ENCODE results near the gene LHFPL3.

The LHFPL3 gene

DNA sequence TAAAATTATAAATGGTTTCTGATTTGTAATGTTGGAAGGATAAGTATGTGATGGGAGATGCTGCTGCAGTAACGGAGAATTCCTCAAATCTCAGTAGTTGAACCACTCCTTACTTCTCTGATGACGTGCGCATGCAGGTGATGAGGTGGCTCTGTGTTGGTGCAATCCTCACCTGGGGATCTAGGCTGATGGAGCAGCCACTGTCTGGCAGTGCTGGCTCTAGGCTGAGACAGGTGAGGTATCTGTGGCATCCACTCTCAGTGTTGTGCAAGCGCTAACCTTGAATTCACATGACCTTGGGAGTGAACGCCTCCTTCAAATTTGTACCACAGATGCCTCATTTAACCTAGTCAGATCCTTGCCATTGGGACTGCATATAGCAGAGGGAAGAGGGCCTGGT is 35.0 kb downstream of the LHFPL3 start:
- H3K4me3 ChIP-seq (ENCODE audit: low read depth, low read length) = no peak overlapping the region
- TF ChIP-seq, protein P1, sequence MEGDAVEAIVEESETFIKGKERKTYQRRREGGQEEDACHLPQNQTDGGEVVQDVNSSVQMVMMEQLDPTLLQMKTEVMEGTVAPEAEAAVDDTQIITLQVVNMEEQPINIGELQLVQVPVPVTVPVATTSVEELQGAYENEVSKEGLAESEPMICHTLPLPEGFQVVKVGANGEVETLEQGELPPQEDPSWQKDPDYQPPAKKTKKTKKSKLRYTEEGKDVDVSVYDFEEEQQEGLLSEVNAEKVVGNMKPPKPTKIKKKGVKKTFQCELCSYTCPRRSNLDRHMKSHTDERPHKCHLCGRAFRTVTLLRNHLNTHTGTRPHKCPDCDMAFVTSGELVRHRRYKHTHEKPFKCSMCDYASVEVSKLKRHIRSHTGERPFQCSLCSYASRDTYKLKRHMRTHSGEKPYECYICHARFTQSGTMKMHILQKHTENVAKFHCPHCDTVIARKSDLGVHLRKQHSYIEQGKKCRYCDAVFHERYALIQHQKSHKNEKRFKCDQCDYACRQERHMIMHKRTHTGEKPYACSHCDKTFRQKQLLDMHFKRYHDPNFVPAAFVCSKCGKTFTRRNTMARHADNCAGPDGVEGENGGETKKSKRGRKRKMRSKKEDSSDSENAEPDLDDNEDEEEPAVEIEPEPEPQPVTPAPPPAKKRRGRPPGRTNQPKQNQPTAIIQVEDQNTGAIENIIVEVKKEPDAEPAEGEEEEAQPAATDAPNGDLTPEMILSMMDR (conservative IDR thresholded peaks at IDR 0.05; ENCODE audit: low read depth, low read length) = no peak
- no peak for DNase-seq (ENCODE audit: low read depth)

GRCh38 chr7:104366390-104366789 is 38.0 kb downstream of the LHFPL3 start:
- H3K4me3 ChIP-seq (ENCODE audit: low read depth, low read length) = no peak overlapping the region
- TF ChIP-seq, protein P1 (conservative IDR thresholded peaks at IDR 0.05; ENCODE audit: low read depth, low read length) = no peak
- no peak for DNase-seq (ENCODE audit: low read depth)

DNA sequence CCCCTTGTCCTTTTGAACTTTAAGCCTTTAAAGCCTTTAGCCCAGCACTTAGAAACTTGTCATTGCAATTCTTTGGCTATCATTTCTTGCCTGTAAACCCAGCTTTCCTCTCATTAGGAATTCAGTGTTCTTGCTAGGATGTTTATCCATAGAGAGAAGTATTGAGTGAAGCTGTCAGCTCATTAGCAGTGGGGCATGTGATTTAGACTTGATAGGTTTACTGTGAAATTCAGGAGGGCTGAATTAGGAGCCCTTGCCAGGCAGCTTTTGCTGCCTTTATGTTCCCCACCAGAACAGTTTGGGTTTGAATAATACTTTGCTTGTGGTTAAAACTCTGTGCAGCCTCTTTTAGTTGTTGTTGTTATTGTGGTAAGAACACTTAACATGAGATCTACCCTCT is 39.5 kb downstream of the LHFPL3 start:
- no peak overlapping the region for H3K4me3 ChIP-seq (ENCODE audit: low read depth, low read length)
- TF ChIP-seq, protein P1 (conservative IDR thresholded peaks at IDR 0.05; ENCODE audit: low read depth, low read length) = no peak
- DNase-seq (ENCODE audit: low read depth) = no peak

GRCh38 chr7:104371216-104371979 is 43.0 kb downstream of the LHFPL3 start:
- no peak overlapping the region for H3K4me3 ChIP-seq (ENCODE audit: low read depth, low read length)
- DNase-seq (ENCODE audit: low read depth) = no peak
- TF ChIP-seq, protein P1 (conservative IDR thresholded peaks at IDR 0.05; ENCODE audit: low read depth, low read length) = no peak

- DNase-seq (ENCODE audit: low read depth) = no peak
- TF ChIP-seq, protein P1 (conservative IDR thresholded peaks at IDR 0.05; ENCODE audit: low read depth, low read length) = no peak
- no peak overlapping the region for H3K4me3 ChIP-seq (ENCODE audit: low read depth, low read length)
Observed at GRCh38 chr7:104371980-104372357, 43.6 kb downstream of the LHFPL3 start.

GRCh38 chr7:104382616-104383015 is 54.2 kb downstream of the LHFPL3 start:
- no peak for DNase-seq (ENCODE audit: low read depth)
- TF ChIP-seq, protein P1 (conservative IDR thresholded peaks at IDR 0.05; ENCODE audit: low read depth, low read length) = no peak
- no peak overlapping the region for H3K4me3 ChIP-seq (ENCODE audit: low read depth, low read length)

- TF ChIP-seq, protein P1 (conservative IDR thresholded peaks at IDR 0.05; ENCODE audit: low read depth, low read length) = no peak
- no peak for DNase-seq (ENCODE audit: low read depth)
- H3K4me3 ChIP-seq (ENCODE audit: low read depth, low read length) = no peak overlapping the region
Observed at GRCh38 chr7:104386943-104387342, 58.5 kb downstream of the LHFPL3 start.
